ENCODE data around the gene ATP6V1G1.

DNA sequence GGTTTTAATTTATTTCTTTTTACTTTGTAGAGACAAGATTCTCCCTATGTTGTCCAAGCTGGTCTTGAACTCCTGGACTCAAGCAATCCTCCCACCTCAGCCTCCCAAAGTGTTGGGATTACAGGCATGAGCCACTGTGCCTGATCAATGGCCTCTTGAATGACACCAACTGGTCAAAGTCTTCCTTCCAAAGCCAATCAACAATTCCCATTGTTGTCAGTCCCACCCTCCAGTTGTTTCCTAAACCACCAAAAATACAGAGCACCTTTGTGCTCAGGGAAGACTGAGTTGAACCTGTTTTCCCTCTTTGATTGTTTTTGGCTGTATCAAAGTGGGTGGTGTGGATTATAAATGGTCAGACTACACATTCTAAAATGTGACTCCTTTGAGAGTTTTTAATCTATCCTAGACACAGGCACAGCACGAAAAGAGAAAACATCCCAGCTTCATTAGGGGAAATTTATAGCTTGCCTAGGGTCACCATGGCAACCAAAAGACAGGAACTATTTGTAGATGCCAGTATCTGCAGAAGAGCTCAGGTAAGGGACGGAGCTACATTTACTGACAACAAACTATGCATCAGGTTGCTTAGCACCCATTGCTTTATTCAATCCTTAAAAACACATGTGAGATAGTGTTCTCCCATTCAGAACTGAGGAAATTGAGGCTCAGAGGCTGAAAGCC is 27.6 kb upstream of the ATP6V1G1 start:
- TF ChIP-seq, protein P1, sequence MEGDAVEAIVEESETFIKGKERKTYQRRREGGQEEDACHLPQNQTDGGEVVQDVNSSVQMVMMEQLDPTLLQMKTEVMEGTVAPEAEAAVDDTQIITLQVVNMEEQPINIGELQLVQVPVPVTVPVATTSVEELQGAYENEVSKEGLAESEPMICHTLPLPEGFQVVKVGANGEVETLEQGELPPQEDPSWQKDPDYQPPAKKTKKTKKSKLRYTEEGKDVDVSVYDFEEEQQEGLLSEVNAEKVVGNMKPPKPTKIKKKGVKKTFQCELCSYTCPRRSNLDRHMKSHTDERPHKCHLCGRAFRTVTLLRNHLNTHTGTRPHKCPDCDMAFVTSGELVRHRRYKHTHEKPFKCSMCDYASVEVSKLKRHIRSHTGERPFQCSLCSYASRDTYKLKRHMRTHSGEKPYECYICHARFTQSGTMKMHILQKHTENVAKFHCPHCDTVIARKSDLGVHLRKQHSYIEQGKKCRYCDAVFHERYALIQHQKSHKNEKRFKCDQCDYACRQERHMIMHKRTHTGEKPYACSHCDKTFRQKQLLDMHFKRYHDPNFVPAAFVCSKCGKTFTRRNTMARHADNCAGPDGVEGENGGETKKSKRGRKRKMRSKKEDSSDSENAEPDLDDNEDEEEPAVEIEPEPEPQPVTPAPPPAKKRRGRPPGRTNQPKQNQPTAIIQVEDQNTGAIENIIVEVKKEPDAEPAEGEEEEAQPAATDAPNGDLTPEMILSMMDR (conservative IDR thresholded peaks at IDR 0.05 in 1 of 2, IDR thresholded peaks at IDR 0.05 in 1 of 2; ENCODE audit: low read depth in 1 of 2, low read length in 2 of 2): no peak
- TF ChIP-seq EZH2 (IDR thresholded peaks at IDR 0.05; ENCODE audit: low read length, missing control alignments): no peak

Measured in fibroblast of lung (primary cell).